Neural progenitor cell (in vitro differentiated cells): ENCODE data around the gene NFATC1. TPM values are rescaled to one million over a fixed set of nuclear protein-coding genes. Genes with fewer than 3 reads are reported as not detected.

Source experiments
- DNase-seq: peaks from one replicate; pipeline ENCODE4 v3.0.0-alpha.2; 2016; ENCODE audit warnings: low spot score
- H2AFZ ChIP-seq: fragments of 200-600 bp; sonication (generic); replicated peaks from 2 replicates; pipeline ENCODE4 v1.6.1; 2016; ENCODE audit warnings: antibody characterized with exemption
- H3F3A ChIP-seq: fragments of 200-600 bp; sonication (generic); 2 replicates; pipeline ENCODE4 v1.6.1; 2016; ENCODE audit warnings: antibody characterized with exemption, low read depth
- H3K27ac ChIP-seq: fragments of 200-600 bp; sonication (generic); 2 replicates; pipeline ENCODE4 v1.5.1; 2016; ENCODE audit warnings: mild to moderate bottlenecking
- H3K27me3 ChIP-seq: fragments of 200-600 bp; sonication (generic); 2 replicates; pipeline ENCODE4 v1.6.1; 2016; ENCODE audit warnings: mild to moderate bottlenecking, moderate library complexity
- H3K36me3 ChIP-seq: fragments of 200-600 bp; sonication (generic); 2 replicates; pipeline ENCODE4 v1.5.1; 2016
- H3K4me1 ChIP-seq: fragments of 200-600 bp; sonication (generic); 2 replicates; pipeline ENCODE4 v1.6.1; 2016; ENCODE audit warnings: mixed run types
- H3K4me2 ChIP-seq: fragments of 200-600 bp; sonication (generic); 2 replicates; pipeline ENCODE4 v1.6.1; 2016
- H3K4me3 ChIP-seq: fragments of 200-600 bp; sonication (generic); 2 replicates; pipeline ENCODE4 v1.5.1; 2016
- H3K79me2 ChIP-seq: fragments of 200-600 bp; sonication (generic); 2 replicates; pipeline ENCODE4 v1.6.1; 2016; ENCODE audit warnings: low read depth
- H3K9ac ChIP-seq: fragments of 200-600 bp; sonication (generic); 2 replicates; pipeline ENCODE4 v1.6.1; 2016
- H3K9me3 ChIP-seq: fragments of 200-600 bp; sonication (generic); 2 replicates; pipeline ENCODE4 v1.5.1; 2016; ENCODE audit warnings: low read depth
- H4K20me1 ChIP-seq: fragments of 200-600 bp; sonication (generic); 2 replicates; pipeline ENCODE4 v1.6.1; 2016; ENCODE audit warnings: low read depth
- H3K27ac Mint-ChIP-seq: 3 replicates; pipeline ENCODE4 v1.8.0; 2021; ENCODE audit warnings: mixed read lengths
- H3K27me3 Mint-ChIP-seq: 2 replicates; pipeline ENCODE4 v1.8.0; 2022; ENCODE audit warnings: low read depth, mild to moderate bottlenecking, inconsistent platforms, moderate library complexity, mixed read lengths; ENCODE audit not compliant: insufficient read depth
- H3K36me3 Mint-ChIP-seq: 3 replicates; pipeline ENCODE4 v1.8.0; 2021; ENCODE audit warnings: mixed read lengths
- H3K4me1 Mint-ChIP-seq: 3 replicates; pipeline ENCODE4 v1.8.0; 2021; ENCODE audit warnings: mixed read lengths
- H3K4me3 Mint-ChIP-seq: 3 replicates; pipeline ENCODE4 v1.8.0; 2021; ENCODE audit warnings: mild to moderate bottlenecking, moderate library complexity, mixed read lengths
- H3K9me3 Mint-ChIP-seq: 3 replicates; pipeline ENCODE4 v1.8.0; 2020; ENCODE audit warnings: mixed read lengths
- EZH2 ChIP-seq: fragments of 200-600 bp; sonication (generic); IDR thresholded peaks from 2 replicates; pipeline ENCODE4 v1.6.1; 2017; ENCODE audit warnings: antibody characterized with exemption, mild to moderate bottlenecking, moderate library complexity
- EZH2phosphoT487 ChIP-seq: fragments of 200-600 bp; sonication (generic); IDR thresholded peaks from 2 replicates; pipeline ENCODE4 v1.6.1; 2017; ENCODE audit warnings: antibody characterized with exemption
- total RNA-seq: library from RNA; depleted of rRNA; stranded (reverse); fragments of >200 nt; gene quantifications from 2 replicates; pipeline ENCODE4 v1.2.3, GENCODE V29; 2015; ENCODE audit warnings: low replicate concordance
- TF ChIP-seq, protein P1 (sequence below): fragments of 200-600 bp; sonication (generic); IDR thresholded peaks from 2 replicates; pipeline ENCODE4 v1.5.1; 2017; ENCODE audit warnings: antibody characterized with exemption, mild to moderate bottlenecking

NFATC1 gene
- total RNA-seq, 1 donor from 2014 or later = 2.3 TPM

DNA sequence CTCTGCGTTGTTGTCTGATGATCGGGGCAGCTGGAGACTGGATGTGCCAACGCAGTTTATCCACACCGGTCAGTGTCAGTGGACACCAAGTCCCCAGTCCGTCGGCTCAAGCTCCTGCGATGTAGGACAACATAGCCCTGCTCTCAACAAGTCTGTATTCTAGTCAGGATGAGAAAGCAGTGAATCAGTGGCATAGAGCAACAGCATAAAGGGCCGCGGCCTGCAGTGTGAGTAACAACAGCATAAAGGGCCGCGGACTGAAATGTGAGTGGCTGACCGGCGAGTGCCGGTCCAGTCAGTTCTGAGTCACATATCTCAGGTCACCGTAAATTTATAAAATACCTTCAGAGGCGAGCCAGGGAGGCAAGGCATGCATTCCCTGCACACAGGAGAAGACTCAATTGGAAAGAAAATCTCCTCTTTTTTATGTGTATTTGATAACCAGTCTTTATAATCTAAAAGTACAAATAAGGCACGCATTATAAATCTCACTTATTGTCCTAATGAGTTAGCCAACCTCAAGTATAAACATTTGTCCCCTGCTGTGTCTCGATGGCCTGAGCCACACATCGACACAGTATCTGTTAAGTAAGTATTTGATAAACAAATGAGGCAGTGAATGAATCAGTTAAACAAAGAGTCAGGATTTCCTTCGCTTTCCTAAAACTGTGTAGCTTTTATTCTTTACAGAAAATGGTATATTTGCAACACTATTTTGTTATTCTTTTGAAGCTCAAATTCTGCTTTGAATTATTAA is 33.8 kb upstream of the NFATC1 start:
- H3K27me3 Mint-ChIP-seq = peaks cover 5% of the 10 kb centered on the region
- no peak overlapping the region for H3K4me3 Mint-ChIP-seq
- no peak for DNase-seq
- no peaks in the 10 kb centered on the region for H3F3A ChIP-seq
- no peaks in the 10 kb centered on the region for H3K4me1 Mint-ChIP-seq
- no peak overlapping the region for H3K4me3 ChIP-seq
- no peak overlapping the region for H3K9ac ChIP-seq
- no peaks in the 10 kb centered on the region for H3K27me3 ChIP-seq
- H3K4me1 ChIP-seq = no peaks in the 10 kb centered on the region
- H3K27ac Mint-ChIP-seq = no peak overlapping the region
- no peaks in the 10 kb centered on the region for H4K20me1 ChIP-seq
- H3K36me3 ChIP-seq = no peaks in the 10 kb centered on the region
- H2AFZ ChIP-seq = no peak overlapping the region
- H3K27ac ChIP-seq = no peak overlapping the region
- TF ChIP-seq EZH2phosphoT487 (no peak), EZH2 (no peak)
- TF ChIP-seq, protein P1, sequence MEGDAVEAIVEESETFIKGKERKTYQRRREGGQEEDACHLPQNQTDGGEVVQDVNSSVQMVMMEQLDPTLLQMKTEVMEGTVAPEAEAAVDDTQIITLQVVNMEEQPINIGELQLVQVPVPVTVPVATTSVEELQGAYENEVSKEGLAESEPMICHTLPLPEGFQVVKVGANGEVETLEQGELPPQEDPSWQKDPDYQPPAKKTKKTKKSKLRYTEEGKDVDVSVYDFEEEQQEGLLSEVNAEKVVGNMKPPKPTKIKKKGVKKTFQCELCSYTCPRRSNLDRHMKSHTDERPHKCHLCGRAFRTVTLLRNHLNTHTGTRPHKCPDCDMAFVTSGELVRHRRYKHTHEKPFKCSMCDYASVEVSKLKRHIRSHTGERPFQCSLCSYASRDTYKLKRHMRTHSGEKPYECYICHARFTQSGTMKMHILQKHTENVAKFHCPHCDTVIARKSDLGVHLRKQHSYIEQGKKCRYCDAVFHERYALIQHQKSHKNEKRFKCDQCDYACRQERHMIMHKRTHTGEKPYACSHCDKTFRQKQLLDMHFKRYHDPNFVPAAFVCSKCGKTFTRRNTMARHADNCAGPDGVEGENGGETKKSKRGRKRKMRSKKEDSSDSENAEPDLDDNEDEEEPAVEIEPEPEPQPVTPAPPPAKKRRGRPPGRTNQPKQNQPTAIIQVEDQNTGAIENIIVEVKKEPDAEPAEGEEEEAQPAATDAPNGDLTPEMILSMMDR = no peak
- H3K4me2 ChIP-seq = no peak overlapping the region
- no peaks in the 10 kb centered on the region for H3K79me2 ChIP-seq
- H3K9me3 ChIP-seq = no peaks in the 10 kb centered on the region
- H3K36me3 Mint-ChIP-seq = peaks cover 45% of the 10 kb centered on the region
- peaks cover 4% of the 10 kb centered on the region for H3K9me3 Mint-ChIP-seq

- Mint-ChIP-seq H3K27ac (peak overlapping the region; percentile 78), H3K4me3 (no peak overlapping the region), H3K4me1 (no peaks in the 10 kb centered on the region), H3K36me3 (peaks cover 40% of the 10 kb centered on the region), H3K27me3 (no peaks in the 10 kb centered on the region), H3K9me3 (peaks cover 4% of the 10 kb centered on the region)
- no peak overlapping the region for H3K4me2 ChIP-seq
- no peak overlapping the region for H2AFZ ChIP-seq
- no peaks in the 10 kb centered on the region for H3K9me3 ChIP-seq
- no peaks in the 10 kb centered on the region for H3F3A ChIP-seq
- DNase-seq = no peak
- TF ChIP-seq EZH2phosphoT487 (no peak), EZH2 (no peak)
- TF ChIP-seq, protein P1 = no peak
- no peaks in the 10 kb centered on the region for H3K4me1 ChIP-seq
- no peaks in the 10 kb centered on the region for H3K27me3 ChIP-seq
- no peaks in the 10 kb centered on the region for H4K20me1 ChIP-seq
- no peak overlapping the region for H3K9ac ChIP-seq
- H3K27ac ChIP-seq = no peak overlapping the region
- no peaks in the 10 kb centered on the region for H3K79me2 ChIP-seq
- H3K36me3 ChIP-seq = no peaks in the 10 kb centered on the region
- no peak overlapping the region for H3K4me3 ChIP-seq
These were observed 30.0 kb upstream of the NFATC1 start for GRCh38 chr18:79365701-79366100.

DNA sequence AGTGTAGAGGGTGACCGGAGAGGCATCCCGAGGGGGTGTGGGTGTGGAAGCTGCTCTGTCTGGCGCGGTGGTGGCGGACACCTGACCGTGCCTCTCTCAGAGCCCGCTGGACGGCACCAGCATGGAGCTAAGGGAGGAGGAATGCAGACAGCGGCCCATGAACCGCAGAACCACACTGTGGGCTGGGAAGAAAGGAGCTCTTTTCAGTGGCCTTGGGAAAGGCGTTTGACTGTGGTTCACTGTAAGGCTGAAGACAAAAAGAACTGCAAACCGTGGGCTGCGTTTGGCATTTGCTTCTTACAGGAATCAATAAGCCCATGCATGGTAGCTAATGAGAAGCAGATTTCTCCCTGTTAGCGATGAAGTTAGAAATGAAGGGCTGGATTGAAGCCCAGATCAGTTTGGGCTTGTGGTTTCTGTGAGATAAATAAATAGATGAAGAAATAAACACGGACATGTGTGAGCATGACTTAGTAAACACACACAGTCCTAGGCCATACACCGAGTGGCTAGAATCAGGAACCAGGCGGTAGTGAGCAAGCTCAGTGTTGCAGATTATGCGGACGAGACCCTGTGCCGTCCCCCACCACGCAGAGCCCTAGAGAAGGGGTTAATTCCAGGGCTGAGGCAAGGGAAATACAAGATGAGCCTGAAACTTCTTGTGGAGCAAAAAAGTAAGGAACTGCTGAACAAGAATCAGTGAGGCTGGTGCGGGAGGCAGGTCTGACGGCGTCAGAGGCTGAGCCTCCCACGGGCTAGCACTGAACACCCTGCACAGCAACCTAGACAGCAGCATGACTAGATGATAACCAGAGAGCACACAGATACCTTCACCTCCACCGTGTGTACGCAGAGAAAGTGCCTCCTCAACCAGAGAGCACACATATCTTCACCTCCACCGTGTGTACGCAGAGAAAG is 29.3 kb upstream of the NFATC1 start:
- Histone ChIP-seq H3K36me3 (no peaks in the 10 kb centered on the region), H3K4me1 (no peaks in the 10 kb centered on the region), H4K20me1 (no peaks in the 10 kb centered on the region), H3K4me3 (no peak overlapping the region), H3K4me2 (no peak overlapping the region), H3F3A (no peaks in the 10 kb centered on the region), H3K9me3 (no peaks in the 10 kb centered on the region), H3K79me2 (no peaks in the 10 kb centered on the region), H3K27me3 (no peaks in the 10 kb centered on the region), H3K27ac (no peak overlapping the region), H2AFZ (no peak overlapping the region), H3K9ac (no peak overlapping the region)
- H3K4me1 Mint-ChIP-seq = peaks cover under 1% of the 10 kb centered on the region
- peaks cover 33% of the 10 kb centered on the region for H3K36me3 Mint-ChIP-seq
- no peak overlapping the region for H3K4me3 Mint-ChIP-seq
- peaks cover 4% of the 10 kb centered on the region for H3K9me3 Mint-ChIP-seq
- no peaks in the 10 kb centered on the region for H3K27me3 Mint-ChIP-seq
- peak overlapping the region; percentile 78 for H3K27ac Mint-ChIP-seq
- TF ChIP-seq, protein P1 = no peak
- TF ChIP-seq EZH2 = no peak
- TF ChIP-seq EZH2phosphoT487 = no peak
- DNase-seq = no peak
